HEK293 (cell line): ENCODE results near the gene PSORS1C1.

Experiments
- CTCF ChIA-PET: fragments of 350-600 bp; formaldehyde crosslinking; extraction: SDS; loops from one replicate; lab custom pipeline; 2021; ENCODE audit warnings: antibody characterized with exemption; lab: Yijun Ruan, JAX
- POLR2A ChIA-PET: fragments of 300-600 bp; formaldehyde crosslinking; extraction: SDS; loops from one replicate; lab custom pipeline; 2020; ENCODE audit warnings: antibody characterized with exemption, inconsistent platforms; lab: Yijun Ruan, JAX
- H3K27ac ChIP-seq: fragments of 200-500 bp; sonication (Bioruptor generic); 2 replicates; pipeline ENCODE4 v1.5.1; 2014; ENCODE audit warnings: low read depth, low read length, control low read depth, inconsistent platforms; ENCODE audit errors: extremely low read depth
- H3K36me3 ChIP-seq, 2 experiments: fragments of 200-500 bp in 1 of 2; sonication (Bioruptor generic) in 1 of 2; 1 replicate in 1 of 2; 2 replicates in 1 of 2; pipeline ENCODE4 v1.5.1; 2014 to 2017; ENCODE audit warnings: inconsistent platforms in 2 of 2, low read length in 2 of 2; ENCODE audit not compliant: control insufficient read depth in 2 of 2, insufficient read depth in 1 of 2
- H3K4me1 ChIP-seq: fragments of 200-500 bp; sonication (Bioruptor generic); 2 replicates; pipeline ENCODE4 v1.5.1; 2014; ENCODE audit warnings: mild to moderate bottlenecking, low read length, inconsistent platforms; ENCODE audit not compliant: control insufficient read depth, insufficient read depth
- H3K4me3 ChIP-seq: 2 replicates; pipeline ENCODE4 v1.5.1; 2011; ENCODE audit warnings: low read depth, mild to moderate bottlenecking, control low read depth, low read length, moderate library complexity
- H3K9me3 ChIP-seq: fragments of 200-500 bp; sonication (Bioruptor generic); 2 replicates; pipeline ENCODE4 v1.5.1; 2014; ENCODE audit warnings: low read depth, low read length, inconsistent platforms; ENCODE audit not compliant: control insufficient read depth, insufficient read depth
- BCL11A ChIP-seq: fragments of 450-650 bp; formaldehyde crosslinking; IDR thresholded peaks from 2 replicates; pipeline ENCODE4 v1.5.1; 2016; ENCODE audit warnings: low read depth, missing biosample characterization, missing genetic modification characterization
- IKZF3 ChIP-seq: fragments of 450-650 bp; IDR thresholded peaks from 2 replicates; pipeline ENCODE4 v1.5.0; 2018; ENCODE audit warnings: missing biosample characterization, mild to moderate bottlenecking, missing genetic modification characterization, moderate library complexity
- KLF1 ChIP-seq: fragments of 450-650 bp; formaldehyde crosslinking; IDR thresholded peaks from 2 replicates; pipeline ENCODE4 v1.5.1; 2016; ENCODE audit warnings: missing biosample characterization, missing genetic modification characterization
- PRDM10 ChIP-seq: fragments of 450-650 bp; formaldehyde crosslinking; IDR thresholded peaks from 2 replicates; pipeline ENCODE4 v1.5.1; 2016; ENCODE audit warnings: missing biosample characterization, missing genetic modification characterization
- ZBTB26 ChIP-seq: fragments of 450-650 bp; formaldehyde crosslinking; optimal IDR thresholded peaks from 2 replicates; pipeline ENCODE3; 2016; ENCODE audit warnings: missing biosample characterization, mild to moderate bottlenecking, missing genetic modification characterization
- ZNF114 ChIP-seq: fragments of 450-650 bp; formaldehyde crosslinking; IDR thresholded peaks from 2 replicates; pipeline ENCODE4 v1.5.0; 2017; ENCODE audit warnings: missing biosample characterization, missing genetic modification characterization
- ZNF157 ChIP-seq: fragments of 450-650 bp; formaldehyde crosslinking; IDR thresholded peaks from 2 replicates; pipeline ENCODE4 v1.5.1; 2016; ENCODE audit warnings: missing biosample characterization, missing genetic modification characterization
- ZNF18 ChIP-seq: fragments of 450-650 bp; formaldehyde crosslinking; IDR thresholded peaks from 2 replicates; pipeline ENCODE4 v1.5.1; 2016; ENCODE audit warnings: missing biosample characterization, missing genetic modification characterization
- ZNF280D ChIP-seq: fragments of 450-650 bp; formaldehyde crosslinking; IDR thresholded peaks from 2 replicates; pipeline ENCODE4 v1.5.1; 2016; ENCODE audit warnings: missing biosample characterization, missing genetic modification characterization
- ZNF292 ChIP-seq: fragments of 450-650 bp; formaldehyde crosslinking; IDR thresholded peaks from 2 replicates; pipeline ENCODE4 v1.5.1; 2016; ENCODE audit warnings: low read depth, missing biosample characterization, missing genetic modification characterization, borderline replicate concordance
- ZNF362 ChIP-seq: fragments of 450-650 bp; formaldehyde crosslinking; IDR thresholded peaks from 2 replicates; pipeline ENCODE4 v1.5.1; 2016; ENCODE audit warnings: missing biosample characterization, missing genetic modification characterization
- ZNF426 ChIP-seq: fragments of 450-650 bp; formaldehyde crosslinking; IDR thresholded peaks from 2 replicates; pipeline ENCODE4 v1.5.1; 2017; ENCODE audit warnings: missing biosample characterization, missing genetic modification characterization, mild to moderate bottlenecking, inconsistent platforms, moderate library complexity
- ZNF623 ChIP-seq: fragments of 450-650 bp; formaldehyde crosslinking; IDR thresholded peaks from 2 replicates; pipeline ENCODE4 v1.5.1; 2016; ENCODE audit warnings: missing biosample characterization, missing genetic modification characterization
- ZNF639 ChIP-seq: fragments of 450-650 bp; formaldehyde crosslinking; IDR thresholded peaks from 2 replicates; pipeline ENCODE4 v1.5.1; 2016; ENCODE audit warnings: missing biosample characterization, missing genetic modification characterization
- ZNF76 ChIP-seq: fragments of 450-650 bp; formaldehyde crosslinking; IDR thresholded peaks from 2 replicates; pipeline ENCODE4; 2016; ENCODE audit warnings: low read depth, missing biosample characterization, missing genetic modification characterization, borderline replicate concordance
- ZNF843 ChIP-seq: fragments of 450-650 bp; formaldehyde crosslinking; IDR thresholded peaks from 2 replicates; pipeline ENCODE4 v1.5.1; 2016; ENCODE audit warnings: missing biosample characterization, missing genetic modification characterization
- ZSCAN30 ChIP-seq: fragments of 450-650 bp; IDR thresholded peaks from 2 replicates; pipeline ENCODE4 v1.5.1; 2018; ENCODE audit warnings: missing biosample characterization, mild to moderate bottlenecking, missing genetic modification characterization, moderate library complexity

Gene PSORS1C1

GRCh38 chr6:31142361-31142761 lies 27.8 kb downstream of the PSORS1C1 start (continued):
- TF ChIP-seq ZNF280D (tag by site-specific recombination) (no peak), ZNF157 (tag by site-specific recombination) (no peak), ZNF362 (tag by site-specific recombination) (no peak)
- TF ChIP-seq, all 188 proteins: peak for 0

- TF ChIP-seq ZNF843 (tag by site-specific recombination), result no peak
- no peak for TF ChIP-seq BCL11A (tag by site-specific recombination)
- CTCF ChIA-PET, result interaction anchor here (7.7 kb wide), 1 partner anchor 16 kb away, joined by 49 read pairs; no protein-coding TSS in a partner anchor
- Histone ChIP-seq H3K27ac (no peak overlapping the region), H3K4me3 (no peak overlapping the region), H3K4me1 (no peaks in the 10 kb centered on the region), H3K36me3 (peaks cover 11 to 50% of the 10 kb centered on the region in 2 experiments; a peak in 2 of 3 replicates), H3K9me3 (no peaks in the 10 kb centered on the region)
- POLR2A ChIA-PET, result no interaction called here
These were observed 28.5 kb downstream of the PSORS1C1 start for GRCh38 chr6:31143148-31143547.

GRCh38 chr6:31144296-31144969 lies 29.8 kb downstream of the PSORS1C1 start:
- ChIA-PET CTCF (interaction anchor here (0.6 kb wide), 1 partner anchor 228 kb away, joined by 3 read pairs; no protein-coding TSS in a partner anchor), POLR2A (interaction anchor here (2.5 kb wide), 1 partner anchor 14 kb away, joined by 7 read pairs; the partner anchor contains the start of gene TCF19)
- Histone ChIP-seq H3K36me3 (peaks cover 14 to 58% of the 10 kb centered on the region in 2 experiments; a peak in 2 of 3 replicates), H3K4me3 (no peak overlapping the region), H3K4me1 (no peaks in the 10 kb centered on the region), H3K27ac (no peak overlapping the region), H3K9me3 (no peaks in the 10 kb centered on the region)
- no peak for TF ChIP-seq ZNF623
- no peak for TF ChIP-seq ZNF114 (tag by site-specific recombination)
- TF ChIP-seq IKZF3, result no peak
- no peak for TF ChIP-seq ZNF18
- no peak for TF ChIP-seq ZSCAN30 (tag by site-specific recombination)
- no peak for TF ChIP-seq ZNF639
- TF ChIP-seq ZNF292 (tag by site-specific recombination), result no peak
- no peak for TF ChIP-seq KLF1 (tag by site-specific recombination)
- no peak for TF ChIP-seq PRDM10 (tag by site-specific recombination)
- TF ChIP-seq ZNF426 (tag by site-specific recombination), result no peak
- TF ChIP-seq ZBTB26 (tag by site-specific recombination), result no peak
- no peak for TF ChIP-seq ZNF76 (tag by site-specific recombination)
